Natural killer cell (primary cell): ENCODE results near the gene OR1A2. TPM values are rescaled to one million over a fixed set of nuclear protein-coding genes. Genes with fewer than 3 reads are reported as not detected.

Source experiments
- ATAC-seq, 3 donors: fragments of 150-1000 bp in 2 of 3; fragments of 200-7000 bp in 1 of 3; cut with Tn5 transposase; 1 replicate in 1 of 3; 2 replicates in 2 of 3; pipeline ENCODE4 v1.10.0; 2021; ENCODE audit warnings: mild to moderate bottlenecking in 2 of 3, moderate library complexity in 2 of 3
- DNase-seq, 2 donors: peaks; one replicate each; pipeline versions ENCODE4 v3.0.0 to v3.0.0-alpha.2; 2013 to 2021; ENCODE audit warnings: mixed read lengths in 1 of 2
- H3K27ac ChIP-seq: one replicate; pipeline ENCODE4 v1.5.1; 2013; ENCODE audit warnings: mild to moderate bottlenecking, low read length
- H3K27me3 ChIP-seq: one replicate; pipeline ENCODE4 v1.6.1; 2013; ENCODE audit warnings: low read length; ENCODE audit not compliant: control insufficient read depth, insufficient read depth
- H3K36me3 ChIP-seq: one replicate; pipeline ENCODE4 v1.6.1; 2013; ENCODE audit warnings: low read length; ENCODE audit not compliant: control insufficient read depth, insufficient read depth
- H3K4me1 ChIP-seq: one replicate; pipeline ENCODE4 v1.6.1; 2013; ENCODE audit warnings: low read length; ENCODE audit not compliant: control insufficient read depth, insufficient read depth
- H3K4me3 ChIP-seq: one replicate; pipeline ENCODE4 v1.5.1; 2013; ENCODE audit warnings: low read length
- H3K9me3 ChIP-seq: one replicate; pipeline ENCODE4 v1.6.1; 2013; ENCODE audit warnings: low read length; ENCODE audit not compliant: control insufficient read depth, insufficient read depth
- H3K27ac Mint-ChIP-seq, 2 donors: one replicate each; pipeline ENCODE4 v1.8.0; 2022; ENCODE audit warnings: mild to moderate bottlenecking in 2 of 2, mixed read lengths in 2 of 2, moderate library complexity in 1 of 2
- H3K27me3 Mint-ChIP-seq, 2 donors: one replicate each; pipeline ENCODE4 v1.8.0; 2022; ENCODE audit warnings: low read depth in 2 of 2, mixed read lengths in 2 of 2
- H3K36me3 Mint-ChIP-seq: one replicate; pipeline ENCODE4 v1.8.0; 2022; ENCODE audit warnings: mixed read lengths
- H3K4me1 Mint-ChIP-seq, 2 donors: one replicate each; pipeline ENCODE4 v1.8.0; 2022; ENCODE audit warnings: mixed read lengths in 2 of 2
- H3K4me3 Mint-ChIP-seq: one replicate; pipeline ENCODE4 v1.8.0; 2022; ENCODE audit warnings: mild to moderate bottlenecking, moderate library complexity, mixed read lengths
- H3K9me3 Mint-ChIP-seq, 2 donors: one replicate each; pipeline ENCODE4 v1.8.0; 2022; ENCODE audit warnings: mixed read lengths in 2 of 2
- WGBS: methylation state at CpG from one replicate; pipeline ENCODE4 v1.1.7; 2013; ENCODE audit warnings: missing lambda C conversion rate; ENCODE audit not compliant: insufficient coverage; 5-methylcytosine and 5-hydroxymethylcytosine counted together
- intact Hi-C: fragments of 100-400 bp; cut with micrococcal nuclease; formaldehyde crosslinking; loops from one replicate; pipeline ENCODE4 v1.14.2; 2022
- total RNA-seq, 4 donors: library from RNA; stranded (reverse); fragments of 120-200 nt in 1 of 4; gene quantifications; one replicate each; pipeline versions ENCODE4 v1.2.3 to v1.2.4, GENCODE V29; 2013 to 2022
- TF ChIP-seq, protein P1 (sequence below): fragments of 200-600 bp; IDR thresholded peaks from one replicate; pipeline ENCODE4 v1.8.0; 2022; ENCODE audit warnings: antibody characterized with exemption

Gene OR1A2, protein sequence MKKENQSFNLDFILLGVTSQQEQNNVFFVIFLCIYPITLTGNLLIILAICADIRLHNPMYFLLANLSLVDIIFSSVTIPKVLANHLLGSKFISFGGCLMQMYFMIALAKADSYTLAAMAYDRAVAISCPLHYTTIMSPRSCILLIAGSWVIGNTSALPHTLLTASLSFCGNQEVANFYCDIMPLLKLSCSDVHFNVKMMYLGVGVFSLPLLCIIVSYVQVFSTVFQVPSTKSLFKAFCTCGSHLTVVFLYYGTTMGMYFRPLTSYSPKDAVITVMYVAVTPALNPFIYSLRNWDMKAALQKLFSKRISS
- not detected for total RNA-seq
- not detected for total RNA-seq (2013)

DNA sequence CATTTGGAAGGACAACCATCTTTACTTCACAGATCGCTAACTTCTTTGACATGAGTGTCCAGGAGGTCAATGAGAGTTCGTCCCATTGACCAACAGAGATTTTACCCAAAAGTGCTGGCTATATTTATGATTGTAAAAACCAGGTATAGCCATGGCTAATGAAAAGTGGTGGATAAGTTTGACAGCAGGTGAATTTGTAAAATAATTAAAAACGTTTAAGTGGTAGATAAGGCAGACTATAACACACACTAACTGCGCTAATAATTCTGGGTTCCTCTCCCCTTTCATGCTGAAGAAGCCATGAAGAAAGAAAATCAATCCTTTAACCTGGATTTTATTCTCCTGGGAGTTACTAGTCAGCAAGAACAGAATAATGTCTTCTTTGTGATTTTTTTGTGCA, at the start of gene OR1A2:
OR1A2 (plus strand) TSS at position 301 of the 400 bp plus-strand sequence; CDS start at position 301, 0 bp downstream.
- WGBS = 90% methylated on average over 3 of the region's 4 CpGs
- Histone ChIP-seq H3K4me1 (no peaks in the 10 kb centered on the region), H3K36me3 (no peaks in the 10 kb centered on the region), H3K27ac (no peak within 1 kb of the TSS), H3K27me3 (peaks cover 2% of the 10 kb centered on the region), H3K4me3 (no peak within 1 kb of the TSS), H3K9me3 (peaks cover 2% of the 10 kb centered on the region)
- ATAC-seq (no peak), DNase-seq (no peak)
- H3K4me1 Mint-ChIP-seq = no peaks in the 10 kb centered on the region
- no peak within 1 kb of the TSS for H3K27ac Mint-ChIP-seq
- peaks cover 18 to 43% of the 10 kb centered on the region in 2 donors for H3K27me3 Mint-ChIP-seq
- intact Hi-C loops = no loop called here
- no peak within 1 kb of the TSS for H3K4me3 Mint-ChIP-seq
- TF ChIP-seq, protein P1, sequence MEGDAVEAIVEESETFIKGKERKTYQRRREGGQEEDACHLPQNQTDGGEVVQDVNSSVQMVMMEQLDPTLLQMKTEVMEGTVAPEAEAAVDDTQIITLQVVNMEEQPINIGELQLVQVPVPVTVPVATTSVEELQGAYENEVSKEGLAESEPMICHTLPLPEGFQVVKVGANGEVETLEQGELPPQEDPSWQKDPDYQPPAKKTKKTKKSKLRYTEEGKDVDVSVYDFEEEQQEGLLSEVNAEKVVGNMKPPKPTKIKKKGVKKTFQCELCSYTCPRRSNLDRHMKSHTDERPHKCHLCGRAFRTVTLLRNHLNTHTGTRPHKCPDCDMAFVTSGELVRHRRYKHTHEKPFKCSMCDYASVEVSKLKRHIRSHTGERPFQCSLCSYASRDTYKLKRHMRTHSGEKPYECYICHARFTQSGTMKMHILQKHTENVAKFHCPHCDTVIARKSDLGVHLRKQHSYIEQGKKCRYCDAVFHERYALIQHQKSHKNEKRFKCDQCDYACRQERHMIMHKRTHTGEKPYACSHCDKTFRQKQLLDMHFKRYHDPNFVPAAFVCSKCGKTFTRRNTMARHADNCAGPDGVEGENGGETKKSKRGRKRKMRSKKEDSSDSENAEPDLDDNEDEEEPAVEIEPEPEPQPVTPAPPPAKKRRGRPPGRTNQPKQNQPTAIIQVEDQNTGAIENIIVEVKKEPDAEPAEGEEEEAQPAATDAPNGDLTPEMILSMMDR = no peak
- H3K36me3 Mint-ChIP-seq = peaks cover 9% of the 10 kb centered on the region
- H3K9me3 Mint-ChIP-seq = peaks cover 0 to 5% of the 10 kb centered on the region in 2 donors

DNA sequence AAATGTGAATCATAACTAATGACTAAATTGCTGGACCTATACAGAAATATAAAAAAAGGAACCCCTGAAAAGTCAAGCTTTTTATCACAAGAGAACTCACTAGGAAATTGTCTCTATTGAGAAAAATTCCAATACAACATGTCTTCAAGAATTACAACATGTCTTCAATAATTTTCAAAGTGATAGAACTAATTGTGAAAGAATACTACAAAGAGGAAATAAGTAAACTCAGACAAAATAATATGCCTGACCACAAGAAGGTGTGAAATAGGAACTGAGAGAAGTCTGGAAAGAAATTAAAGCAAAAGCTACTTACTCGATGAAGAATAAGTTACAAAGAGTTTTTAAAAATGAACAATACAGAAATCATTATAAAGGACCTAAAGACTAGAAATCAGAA, 40.1 kb upstream of the OR1A2 start:
- DNase-seq (no peak), ATAC-seq (no peak)
- Histone ChIP-seq H3K4me3 (no peak overlapping the region), H3K36me3 (no peaks in the 10 kb centered on the region), H3K27me3 (no peaks in the 10 kb centered on the region), H3K9me3 (no peaks in the 10 kb centered on the region), H3K27ac (no peak overlapping the region), H3K4me1 (no peaks in the 10 kb centered on the region)
- H3K36me3 Mint-ChIP-seq = no peaks in the 10 kb centered on the region
- intact Hi-C loops = no loop called here
- H3K9me3 Mint-ChIP-seq = no peaks in the 10 kb centered on the region
- TF ChIP-seq, protein P1 = no peak
- H3K4me1 Mint-ChIP-seq = peaks cover 0 to 10% of the 10 kb centered on the region in 2 donors
- no peak overlapping the region for H3K27ac Mint-ChIP-seq
- peaks cover 22 to 23% of the 10 kb centered on the region in 2 donors for H3K27me3 Mint-ChIP-seq
- WGBS = no CpG with 5 or more reads among the region's 1 CpG
- no peak overlapping the region for H3K4me3 Mint-ChIP-seq

DNA sequence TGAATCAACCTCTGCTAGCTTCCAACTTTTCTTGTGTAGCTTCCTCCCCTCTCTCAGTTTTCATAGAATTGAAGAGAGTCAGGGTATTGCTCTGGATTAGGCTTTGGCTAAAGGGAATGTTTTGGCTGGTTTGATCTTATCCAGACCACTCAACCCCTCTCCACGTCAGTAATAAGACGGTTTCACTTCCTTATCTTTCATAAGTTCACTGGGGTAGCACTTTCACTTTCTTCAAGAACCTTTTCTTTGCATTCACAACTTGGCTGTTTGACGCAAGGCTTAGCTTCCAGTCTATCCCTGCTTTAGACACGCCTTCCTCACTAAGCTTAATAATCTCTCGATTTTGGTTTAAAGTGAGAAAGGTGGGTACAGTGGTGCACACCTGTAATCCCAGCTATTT, 29.7 kb upstream of the OR1A2 start:
- TF ChIP-seq, protein P1 = no peak
- DNase-seq (no peak), ATAC-seq (peak in 1 of 3 donors; percentile 47)
- Mint-ChIP-seq H3K4me1 (peaks cover 7 to 10% of the 10 kb centered on the region in 2 donors), H3K27ac (no peak overlapping the region), H3K36me3 (no peaks in the 10 kb centered on the region), H3K27me3 (peaks cover 13 to 15% of the 10 kb centered on the region in 2 donors), H3K4me3 (no peak overlapping the region), H3K9me3 (peaks cover 0 to 3% of the 10 kb centered on the region in 2 donors)
- Histone ChIP-seq H3K27ac (no peak overlapping the region), H3K9me3 (peaks cover 7% of the 10 kb centered on the region), H3K27me3 (no peaks in the 10 kb centered on the region), H3K4me1 (no peaks in the 10 kb centered on the region), H3K4me3 (no peak overlapping the region), H3K36me3 (no peaks in the 10 kb centered on the region)
- intact Hi-C loops = no loop called here
- 28% methylated on average over 5 of the region's 5 CpGs for WGBS

DNA sequence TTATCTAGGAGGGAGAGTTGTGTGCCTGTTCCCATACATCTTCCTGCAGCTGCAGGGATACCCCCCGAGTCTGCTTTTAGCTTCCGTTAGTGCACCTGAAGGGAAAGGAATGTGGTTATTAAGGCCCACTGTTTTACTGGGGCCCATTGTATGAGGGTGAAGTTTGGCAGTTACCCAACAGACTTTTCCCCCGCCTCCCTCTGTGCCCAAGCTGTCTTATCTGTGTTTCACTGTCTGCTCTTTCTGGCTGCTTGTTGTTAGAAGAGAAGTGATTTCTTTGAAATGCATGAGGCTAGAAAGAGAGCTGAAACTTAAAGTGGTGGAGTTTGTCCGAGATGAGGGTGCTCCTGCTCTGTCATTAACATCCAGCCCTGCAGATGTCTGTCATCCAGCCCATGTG, 7.4 kb upstream of the OR1A2 start:
- Mint-ChIP-seq H3K27ac (no peak overlapping the region), H3K4me1 (no peaks in the 10 kb centered on the region), H3K9me3 (peaks cover 0 to under 1% of the 10 kb centered on the region in 2 donors), H3K36me3 (no peaks in the 10 kb centered on the region), H3K27me3 (peaks cover 8 to 19% of the 10 kb centered on the region in 2 donors), H3K4me3 (no peak overlapping the region)
- ATAC-seq (no peak), DNase-seq (no peak)
- intact Hi-C loops = no loop called here
- no peak overlapping the region for H3K4me3 ChIP-seq
- H3K36me3 ChIP-seq = no peaks in the 10 kb centered on the region
- 30% methylated on average over 4 of the region's 4 CpGs for WGBS
- no peaks in the 10 kb centered on the region for H3K27me3 ChIP-seq
- TF ChIP-seq, protein P1 = no peak
- no peak overlapping the region for H3K27ac ChIP-seq
- H3K9me3 ChIP-seq = no peaks in the 10 kb centered on the region
- H3K4me1 ChIP-seq = no peaks in the 10 kb centered on the region
